AG09309 (cell line): Measurements from ENCODE around the gene NGEF.
"Not testable (repeated sequence)": the region's sequence is repeated elsewhere in the genome, so short reads cannot be mapped to it uniquely, and the experiment has no call there.

Source experiments
- DNase-seq: peaks from one replicate; pipeline ENCODE4 v3.0.0-alpha.2; 2010; ENCODE audit warnings: low read depth
- H3K4me3 ChIP-seq: 2 replicates; pipeline ENCODE4 v1.5.1; 2011; ENCODE audit warnings: mild to moderate bottlenecking, low read depth, low read length, moderate library complexity; ENCODE audit not compliant: control insufficient read depth
- TF ChIP-seq, protein P1 (sequence below): IDR thresholded peaks from 2 replicates; pipeline ENCODE4 v1.5.1; 2011; ENCODE audit warnings: mild to moderate bottlenecking, low read depth, low read length, inconsistent platforms; ENCODE audit not compliant: insufficient read depth, control insufficient read depth; ENCODE audit errors: missing control alignments

NGEF gene

DNA sequence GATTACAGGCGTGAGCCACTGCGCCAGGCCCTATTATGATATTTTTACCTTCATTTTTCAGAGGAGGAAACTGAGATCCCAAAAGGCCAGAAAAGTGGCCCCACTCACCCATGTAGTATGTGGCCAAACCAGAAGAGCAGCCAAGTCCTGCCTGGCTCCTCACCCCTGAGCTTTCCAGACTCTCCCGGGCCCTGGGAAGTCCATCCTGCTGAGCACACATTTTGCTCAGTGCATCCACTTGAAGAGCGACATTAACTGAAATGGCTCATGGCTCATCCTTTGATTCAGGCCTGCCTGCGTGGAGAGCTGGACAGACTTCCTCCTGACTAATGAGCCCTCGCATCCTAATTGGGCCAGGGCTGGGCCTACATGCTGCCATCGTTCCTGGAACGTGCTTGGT, 9.5 kb upstream of the NGEF start:
- DNase-seq, result no peak
- H3K4me3 ChIP-seq, result no peak overlapping the region
- TF ChIP-seq, protein P1, sequence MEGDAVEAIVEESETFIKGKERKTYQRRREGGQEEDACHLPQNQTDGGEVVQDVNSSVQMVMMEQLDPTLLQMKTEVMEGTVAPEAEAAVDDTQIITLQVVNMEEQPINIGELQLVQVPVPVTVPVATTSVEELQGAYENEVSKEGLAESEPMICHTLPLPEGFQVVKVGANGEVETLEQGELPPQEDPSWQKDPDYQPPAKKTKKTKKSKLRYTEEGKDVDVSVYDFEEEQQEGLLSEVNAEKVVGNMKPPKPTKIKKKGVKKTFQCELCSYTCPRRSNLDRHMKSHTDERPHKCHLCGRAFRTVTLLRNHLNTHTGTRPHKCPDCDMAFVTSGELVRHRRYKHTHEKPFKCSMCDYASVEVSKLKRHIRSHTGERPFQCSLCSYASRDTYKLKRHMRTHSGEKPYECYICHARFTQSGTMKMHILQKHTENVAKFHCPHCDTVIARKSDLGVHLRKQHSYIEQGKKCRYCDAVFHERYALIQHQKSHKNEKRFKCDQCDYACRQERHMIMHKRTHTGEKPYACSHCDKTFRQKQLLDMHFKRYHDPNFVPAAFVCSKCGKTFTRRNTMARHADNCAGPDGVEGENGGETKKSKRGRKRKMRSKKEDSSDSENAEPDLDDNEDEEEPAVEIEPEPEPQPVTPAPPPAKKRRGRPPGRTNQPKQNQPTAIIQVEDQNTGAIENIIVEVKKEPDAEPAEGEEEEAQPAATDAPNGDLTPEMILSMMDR, result no peak

DNA sequence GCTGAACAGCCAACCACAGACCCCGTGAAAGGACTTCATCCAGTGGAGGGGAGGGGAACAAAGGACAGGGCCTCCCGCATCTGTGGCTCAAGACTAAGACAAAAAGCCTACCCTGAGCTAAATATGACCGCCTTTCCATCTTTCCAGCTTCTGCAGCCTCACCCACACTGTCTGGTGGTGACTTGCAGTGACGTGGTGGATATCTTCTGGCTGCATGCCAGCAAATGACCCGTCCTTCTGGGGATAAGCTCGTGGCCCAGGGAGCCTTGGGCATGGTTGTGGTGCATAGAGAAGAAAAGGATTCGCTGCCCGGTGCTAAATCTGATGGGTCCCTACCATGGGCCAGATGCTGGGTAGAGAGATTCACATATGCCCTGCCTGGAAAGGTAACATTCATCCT, 8.7 kb upstream of the NGEF start:
- TF ChIP-seq, protein P1, result no peak
- DNase-seq, result no peak
- no peak overlapping the region for H3K4me3 ChIP-seq

DNA sequence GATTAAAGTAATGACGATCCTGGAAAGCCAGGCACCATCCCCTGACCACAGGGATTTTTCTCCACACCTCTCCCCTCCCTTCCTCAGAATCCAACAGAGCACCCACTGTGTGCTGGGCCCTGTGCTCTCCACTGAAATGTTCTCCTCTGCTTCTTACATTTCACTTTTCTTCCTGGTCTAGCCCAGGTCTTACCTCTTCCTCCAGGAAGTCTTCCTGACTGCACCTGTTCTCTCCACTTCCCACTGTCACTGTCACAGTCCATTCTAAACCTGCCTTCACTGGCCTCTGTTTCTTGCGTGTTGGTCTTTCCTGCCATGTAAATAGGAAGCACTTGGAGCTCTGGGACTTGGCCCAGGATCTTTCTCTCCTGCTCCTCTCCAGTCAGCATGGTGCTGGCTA, 7.4 kb upstream of the NGEF start:
- TF ChIP-seq, protein P1, result no peak
- DNase-seq, result no peak
- H3K4me3 ChIP-seq, result no peak overlapping the region

DNA sequence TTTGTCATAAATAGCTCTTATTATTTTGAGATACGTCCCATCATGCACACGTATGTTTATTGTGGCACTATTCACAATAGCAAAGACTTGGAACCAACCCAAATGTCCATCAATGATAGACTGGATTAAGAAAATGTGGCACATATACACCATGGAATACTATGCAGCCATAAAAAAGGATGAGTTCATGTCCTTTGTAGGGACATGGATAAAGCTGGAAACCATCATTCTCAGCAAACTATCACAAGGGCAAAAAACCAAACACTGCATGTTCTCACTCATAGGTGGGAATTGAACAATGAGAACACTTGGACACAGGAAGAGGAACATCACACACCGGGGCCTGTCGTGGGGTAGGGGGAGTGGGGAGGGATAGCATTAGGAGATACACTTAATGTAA, 6.6 kb upstream of the NGEF start:
- not testable (repeated sequence) for H3K4me3 ChIP-seq, DNase-seq

DNA sequence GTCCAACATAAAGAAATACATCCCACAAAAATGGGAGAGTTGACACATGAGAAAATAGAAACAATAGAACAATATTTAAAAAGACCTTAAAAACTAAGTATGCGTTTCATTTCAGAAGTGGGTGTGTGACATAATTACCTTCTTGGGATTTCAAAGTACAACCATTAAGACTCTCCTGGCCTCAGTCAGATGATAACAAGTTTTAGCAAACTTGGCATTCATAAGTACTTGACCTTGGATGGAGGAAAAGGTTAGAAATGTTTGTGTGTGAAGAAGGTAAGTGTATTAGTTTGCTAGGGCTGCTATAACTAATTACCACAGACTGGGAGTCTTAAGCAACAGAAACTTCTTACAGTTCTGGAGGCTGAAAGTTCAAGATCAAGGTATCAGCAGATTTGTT, 4.9 kb upstream of the NGEF start:
- H3K4me3 ChIP-seq, result no peak overlapping the region
- no peak for DNase-seq
- TF ChIP-seq, protein P1, result no peak

DNA sequence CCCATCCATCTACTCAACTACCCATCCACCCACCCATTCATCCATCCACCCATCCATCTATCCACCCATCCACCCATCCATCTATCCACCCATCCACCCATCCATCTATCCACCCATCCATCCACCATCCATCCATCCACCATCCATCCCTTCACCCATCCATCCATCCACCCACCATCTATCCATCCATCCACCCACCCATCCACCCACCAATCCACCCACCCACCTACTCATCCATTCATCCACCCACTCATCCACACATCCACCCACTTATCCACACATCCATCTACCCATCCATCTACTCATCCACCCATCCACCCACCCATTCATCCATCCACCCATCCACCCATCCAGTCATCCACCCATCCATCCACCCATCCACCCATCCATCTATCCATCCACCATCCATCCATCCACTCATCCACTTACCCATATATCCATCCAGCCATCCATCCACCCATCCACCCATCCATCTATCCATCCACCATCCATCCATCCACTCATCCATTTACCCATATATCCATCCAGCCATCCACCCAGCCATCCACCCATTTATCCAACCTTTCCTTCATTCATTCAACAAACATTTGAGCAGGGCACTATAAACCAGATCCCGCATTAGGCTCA, 2.1 kb upstream of the NGEF start:
- DNase-seq, result no peak
- TF ChIP-seq, protein P1, result no peak
- no peak overlapping the region for H3K4me3 ChIP-seq

DNA sequence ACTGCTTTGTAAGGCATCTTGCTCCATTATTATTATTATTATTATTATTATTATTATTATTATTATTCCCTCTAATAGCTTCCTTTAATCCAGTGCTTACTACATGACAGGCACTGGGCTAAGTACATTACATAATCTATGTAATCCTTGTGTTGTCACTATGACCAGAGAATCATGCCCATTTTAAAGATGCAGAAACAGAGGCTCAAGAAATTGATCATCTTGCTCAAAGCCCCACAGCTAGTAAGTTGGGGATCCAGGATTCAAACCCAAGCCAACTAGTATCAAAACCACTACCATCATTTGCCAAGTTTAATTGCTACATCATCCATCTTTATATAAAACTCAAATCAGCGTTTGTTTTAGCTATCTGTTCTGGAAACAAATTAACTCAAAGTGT, 594 bp upstream of the NGEF start:
- TF ChIP-seq, protein P1, result no peak

More for the DNA sequence above, 594 bp upstream of the NGEF start:
- H3K4me3 ChIP-seq, result no peak overlapping the region
- DNase-seq, result no peak
